Neuronal stem cell (in vitro differentiated cells): ENCODE results near the gene RYR2.

Source experiments
- DNase-seq: peaks from one replicate; pipeline ENCODE4 v3.0.0-alpha.2; 2013; ENCODE audit warnings: low spot score
- H2AFZ ChIP-seq: one replicate; pipeline ENCODE4 v1.6.1; 2013; ENCODE audit warnings: mild to moderate bottlenecking, low read length, inconsistent platforms
- H2AK5ac ChIP-seq: 2 replicates; pipeline ENCODE4 v1.6.1; 2013; ENCODE audit warnings: low read depth, mild to moderate bottlenecking, inconsistent platforms, low read length, moderate library complexity, mixed read lengths
- H2BK120ac ChIP-seq: 2 replicates; pipeline ENCODE4 v1.6.1; 2013; ENCODE audit warnings: low read depth, mild to moderate bottlenecking, inconsistent platforms, low read length, moderate library complexity, mixed read lengths
- H2BK12ac ChIP-seq: one replicate; pipeline ENCODE4 v1.6.1; 2013; ENCODE audit warnings: low read length, inconsistent platforms
- H2BK15ac ChIP-seq: 2 replicates; pipeline ENCODE4 v1.6.1; 2013; ENCODE audit warnings: mild to moderate bottlenecking, low read length, inconsistent platforms, mixed read lengths
- H2BK5ac ChIP-seq: one replicate; pipeline ENCODE4 v1.6.1; 2013; ENCODE audit warnings: inconsistent platforms, mild to moderate bottlenecking, low read length, moderate library complexity
- H3K14ac ChIP-seq: one replicate; pipeline ENCODE4 v1.6.1; 2013; ENCODE audit warnings: low read length, inconsistent platforms
- H3K18ac ChIP-seq: 2 replicates; pipeline ENCODE4 v1.6.1; 2013; ENCODE audit warnings: low read length, inconsistent platforms
- H3K23ac ChIP-seq: 2 replicates; pipeline ENCODE4 v1.6.1; 2013; ENCODE audit warnings: low read depth, mild to moderate bottlenecking, mixed read lengths, low read length, inconsistent platforms; ENCODE audit not compliant: poor library complexity
- H3K27ac ChIP-seq: replicated peaks from 3 replicates; pipeline ENCODE4 v1.5.1; 2013; ENCODE audit warnings: low read length, inconsistent platforms
- H3K27me3 ChIP-seq, 3 experiments: 2 replicates each; pipeline ENCODE4 v1.6.1; 2013; ENCODE audit warnings: low read length in 3 of 3, mild to moderate bottlenecking in 2 of 3, inconsistent platforms in 1 of 3, low read depth in 1 of 3, mixed read lengths in 1 of 3, moderate library complexity in 1 of 3; ENCODE audit not compliant: control insufficient read depth in 3 of 3, insufficient read depth in 3 of 3
- H3K36me3 ChIP-seq, 2 donors: replicated peaks in 1 of 2; 2 replicates each; pipeline ENCODE4 v1.6.1; 2013; ENCODE audit warnings: low read length in 2 of 2; ENCODE audit not compliant: control insufficient read depth in 2 of 2, insufficient read depth in 2 of 2
- H3K4ac ChIP-seq: 2 replicates; pipeline ENCODE4 v1.6.1; 2013; ENCODE audit warnings: inconsistent platforms, mild to moderate bottlenecking, low read length, moderate library complexity
- H3K4me1 ChIP-seq, 2 donors: 1 replicate in 1 of 2; 2 replicates in 1 of 2; pipeline ENCODE4 v1.6.1; 2013; ENCODE audit warnings: low read length in 2 of 2, low read depth in 1 of 2; ENCODE audit not compliant: control insufficient read depth in 2 of 2, insufficient read depth in 1 of 2
- H3K4me2 ChIP-seq: one replicate; pipeline ENCODE4 v1.6.1; 2013; ENCODE audit warnings: mild to moderate bottlenecking, low read length, inconsistent platforms; ENCODE audit not compliant: insufficient read depth, poor library complexity, severe bottlenecking
- H3K4me3 ChIP-seq, 2 donors: 2 replicates each; pipeline ENCODE4 v1.5.1; 2013; ENCODE audit warnings: low read length in 2 of 2, mild to moderate bottlenecking in 2 of 2, inconsistent platforms in 1 of 2, moderate library complexity in 1 of 2
- H3K79me1 ChIP-seq: one replicate; pipeline ENCODE4 v1.6.1; 2013; ENCODE audit warnings: low read depth, mild to moderate bottlenecking, inconsistent platforms, low read length, moderate library complexity
- H3K9ac ChIP-seq: one replicate; pipeline ENCODE4 v1.6.1; 2013; ENCODE audit warnings: mild to moderate bottlenecking, low read depth, low read length, inconsistent platforms; ENCODE audit not compliant: poor library complexity
- H3K9me3 ChIP-seq, 2 donors: replicated peaks in 1 of 2; 2 replicates each; pipeline versions ENCODE3 to v1.6.1; 2013; ENCODE audit warnings: low read length in 2 of 2, mild to moderate bottlenecking in 2 of 2, inconsistent platforms in 1 of 2, low read depth in 1 of 2, mixed read lengths in 1 of 2, moderate library complexity in 1 of 2; ENCODE audit not compliant: control insufficient read depth in 2 of 2, insufficient read depth in 1 of 2
- H4K8ac ChIP-seq: one replicate; pipeline ENCODE4 v1.6.1; 2013; ENCODE audit warnings: low read depth, mild to moderate bottlenecking, inconsistent platforms, low read length, moderate library complexity
- H4K91ac ChIP-seq: one replicate; pipeline ENCODE4 v1.6.1; 2013; ENCODE audit warnings: low read length, low read depth, mild to moderate bottlenecking, inconsistent platforms; ENCODE audit not compliant: poor library complexity
- WGBS, 2 donors: extraction: QIAGEN DNeasy Blood & Tissue Kit; methylation state at CpG; one replicate each; pipeline ENCODE4 v1.1.7; 2013; ENCODE audit warnings: missing lambda C conversion rate in 2 of 2, mixed read lengths in 1 of 2; ENCODE audit not compliant: insufficient read length in 2 of 2, insufficient replicate concordance in 1 of 2; ENCODE audit errors: extremely low coverage in 2 of 2; 5-methylcytosine and 5-hydroxymethylcytosine counted together

The RYR2 gene

GRCh38 chr1:237655778-237656177 is 613.8 kb downstream of the RYR2 start:
- no CpG with 5 or more reads among the region's 2 CpGs for WGBS, 2 donors

GRCh38 chr1:237664348-237664747 is 622.4 kb downstream of the RYR2 start:
- Histone ChIP-seq H3K27ac (no peak overlapping the region), H3K36me3 (no peaks in the 10 kb centered on the region), H3K4me3 (no peak overlapping the region), H3K18ac (no peak overlapping the region), H3K9me3 (peaks cover 0 to 3% of the 10 kb centered on the region in 2 donors), H3K14ac (no peak overlapping the region), H2AK5ac (no peak overlapping the region), H4K8ac (no peak overlapping the region), H2BK5ac (no peak overlapping the region), H2AFZ (no peak overlapping the region), H3K27me3 (no peaks in the 10 kb centered on the region), H3K9ac (no peak overlapping the region), H2BK120ac (no peak overlapping the region), H3K4me2 (no peak overlapping the region), H3K79me1 (no peaks in the 10 kb centered on the region), H3K4me1 (no peaks in the 10 kb centered on the region), H3K23ac (no peak overlapping the region), H2BK12ac (no peak overlapping the region), H2BK15ac (no peak overlapping the region), H4K91ac (no peak overlapping the region), H3K4ac (no peak overlapping the region)
- no peak for DNase-seq
- no CpG with 5 or more reads among the region's 5 CpGs for WGBS, 2 donors

More at GRCh38 chr1:237655778-237656177, 613.8 kb downstream of the RYR2 start:
- H4K8ac ChIP-seq, result no peak overlapping the region
- H3K79me1 ChIP-seq, result no peaks in the 10 kb centered on the region
- H3K9me3 ChIP-seq, result no peaks in the 10 kb centered on the region
- H3K4ac ChIP-seq, result no peak overlapping the region
- H2BK12ac ChIP-seq, result no peak overlapping the region
- no peak overlapping the region for H4K91ac ChIP-seq
- H3K36me3 ChIP-seq, result no peaks in the 10 kb centered on the region
- no peak overlapping the region for H2BK5ac ChIP-seq
- H2BK15ac ChIP-seq, result no peak overlapping the region
- H2AK5ac ChIP-seq, result no peak overlapping the region
- H3K23ac ChIP-seq, result no peak overlapping the region
- H3K27ac ChIP-seq, result no peak overlapping the region
- no peaks in the 10 kb centered on the region for H3K27me3 ChIP-seq
- no peak overlapping the region for H3K4me2 ChIP-seq
- DNase-seq, result no peak
- no peak overlapping the region for H3K4me3 ChIP-seq
- no peak overlapping the region for H2AFZ ChIP-seq
- H3K4me1 ChIP-seq, result no peaks in the 10 kb centered on the region
- no peak overlapping the region for H3K9ac ChIP-seq
- no peak overlapping the region for H2BK120ac ChIP-seq
- H3K14ac ChIP-seq, result no peak overlapping the region
- H3K18ac ChIP-seq, result no peak overlapping the region

- H3K4ac ChIP-seq, result no peak overlapping the region
- no peaks in the 10 kb centered on the region for H3K36me3 ChIP-seq
- no peaks in the 10 kb centered on the region for H3K79me1 ChIP-seq
- H4K91ac ChIP-seq, result no peak overlapping the region
- no peak overlapping the region for H4K8ac ChIP-seq
- H3K23ac ChIP-seq, result no peak overlapping the region
- no peak overlapping the region for H2BK12ac ChIP-seq
- no peak overlapping the region for H3K18ac ChIP-seq
- H2BK120ac ChIP-seq, result no peak overlapping the region
- no peak overlapping the region for H3K4me2 ChIP-seq
- no peak for DNase-seq
- no peak overlapping the region for H2BK5ac ChIP-seq
- H3K4me3 ChIP-seq, result no peak overlapping the region
- no peak overlapping the region for H2BK15ac ChIP-seq
- H2AFZ ChIP-seq, result no peak overlapping the region
- no peak overlapping the region for H3K27ac ChIP-seq
- WGBS, 2 donors, result no CpG with 5 or more reads among the region's 1 CpG
- no peaks in the 10 kb centered on the region for H3K4me1 ChIP-seq
- no peak overlapping the region for H2AK5ac ChIP-seq
- H3K14ac ChIP-seq, result no peak overlapping the region
- no peaks in the 10 kb centered on the region for H3K27me3 ChIP-seq
- H3K9ac ChIP-seq, result no peak overlapping the region
- H3K9me3 ChIP-seq, result no peaks in the 10 kb centered on the region
Measured at GRCh38 chr1:237670302-237670701, 628.3 kb downstream of the RYR2 start.

DNA sequence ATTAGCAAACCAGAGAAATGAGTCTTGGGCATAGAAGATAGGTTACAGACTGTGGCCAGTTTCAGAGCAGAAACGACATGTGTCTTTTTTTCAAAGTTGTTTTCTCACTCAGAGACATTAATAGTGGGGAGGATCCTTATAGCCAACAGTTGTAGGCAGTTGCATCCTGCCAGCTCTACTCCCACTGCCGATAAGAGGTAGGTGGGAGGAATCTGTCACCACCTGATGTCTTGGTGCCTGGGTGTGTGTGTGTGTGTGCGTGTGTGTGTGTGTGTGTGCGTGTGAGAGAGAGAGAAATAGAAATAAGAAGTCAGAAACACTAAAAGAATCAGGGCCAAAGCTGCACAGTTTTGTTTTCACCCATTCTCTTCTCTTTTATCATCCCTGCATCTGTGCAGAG is 629.3 kb downstream of the RYR2 start:
- no peak for DNase-seq
- H3K4me1 ChIP-seq, result no peaks in the 10 kb centered on the region
- H3K18ac ChIP-seq, result no peak overlapping the region
- H4K91ac ChIP-seq, result no peak overlapping the region
- H2AK5ac ChIP-seq, result no peak overlapping the region
- H3K9ac ChIP-seq, result no peak overlapping the region
- H3K4me3 ChIP-seq, result no peak overlapping the region
- no peak overlapping the region for H2BK15ac ChIP-seq
- no peak overlapping the region for H2BK12ac ChIP-seq
- H2BK120ac ChIP-seq, result no peak overlapping the region
- H3K14ac ChIP-seq, result no peak overlapping the region
- H3K27me3 ChIP-seq, result no peaks in the 10 kb centered on the region
- H2BK5ac ChIP-seq, result no peak overlapping the region
- WGBS, 2 donors, result no CpG with 5 or more reads among the region's 4 CpGs
- no peak overlapping the region for H3K27ac ChIP-seq
- no peak overlapping the region for H3K4ac ChIP-seq
- no peaks in the 10 kb centered on the region for H3K79me1 ChIP-seq
- no peaks in the 10 kb centered on the region for H3K36me3 ChIP-seq
- H3K4me2 ChIP-seq, result no peak overlapping the region
- H3K9me3 ChIP-seq, result no peaks in the 10 kb centered on the region
- no peak overlapping the region for H2AFZ ChIP-seq
- no peak overlapping the region for H4K8ac ChIP-seq
- H3K23ac ChIP-seq, result no peak overlapping the region
